H1 (cell line): Measurements from ENCODE around the gene C1orf115. TPM values are rescaled to one million over a fixed set of nuclear protein-coding genes. Genes with fewer than 3 reads are reported as not detected.

Source experiments
- CTCF ChIA-PET: fragments of 300-600 bp; sonication (Branson Sonifier 250); formaldehyde crosslinking; loops from one replicate; lab custom pipeline; 2021; ENCODE audit not compliant: partially characterized antibody; lab: Charles Lee
- POLR2A ChIA-PET: fragments of 300-600 bp; sonication (Branson Sonifier 250); formaldehyde crosslinking; loops from one replicate; lab custom pipeline; 2021; ENCODE audit warnings: inconsistent platforms; ENCODE audit not compliant: partially characterized antibody; lab: Charles Lee
- DNase-seq, 2 experiments: peaks; one replicate each; pipeline versions ENCODE4 v3.0.0 to v3.0.0-alpha.2; 2010 to 2022; ENCODE audit warnings: low spot score in 2 of 2, low read depth in 1 of 2, mixed read lengths in 1 of 2
- FAIRE-seq: peaks from 2 replicates; lab custom pipeline; 2011; peaks lifted over from hg19 to GRCh38; lab: Jason Lieb, UNC
- H2AFZ ChIP-seq: 2 replicates; pipeline ENCODE4 v1.8.1; 2012; ENCODE audit warnings: low read length, inconsistent platforms
- H2AK5ac ChIP-seq: 2 replicates; pipeline ENCODE4 v1.6.1; 2013; ENCODE audit warnings: low read depth, low read length
- H2BK120ac ChIP-seq: replicated peaks from 2 replicates; pipeline ENCODE3; 2013; ENCODE audit warnings: low read depth, low read length, inconsistent platforms
- H2BK12ac ChIP-seq: 2 replicates; pipeline ENCODE4 v1.6.1; 2013; ENCODE audit warnings: low read depth, low read length
- H2BK15ac ChIP-seq: 2 replicates; pipeline ENCODE4 v1.6.1; 2013; ENCODE audit warnings: low read length
- H2BK20ac ChIP-seq: 2 replicates; pipeline ENCODE4 v1.6.1; 2013; ENCODE audit warnings: low read length
- H2BK5ac ChIP-seq: 2 replicates; pipeline ENCODE4 v1.6.1; 2013; ENCODE audit warnings: low read depth, low read length
- H3K14ac ChIP-seq: 2 replicates; pipeline ENCODE4 v1.6.1; 2013; ENCODE audit warnings: inconsistent platforms; ENCODE audit not compliant: insufficient read length
- H3K18ac ChIP-seq: 2 replicates; pipeline ENCODE4 v1.6.1; 2013; ENCODE audit warnings: low read length; ENCODE audit errors: extremely low read depth
- H3K23ac ChIP-seq: 2 replicates; pipeline ENCODE4 v1.6.1; 2013; ENCODE audit warnings: inconsistent platforms; ENCODE audit not compliant: insufficient read length
- H3K23me2 ChIP-seq: 2 replicates; pipeline ENCODE4 v1.6.1; 2013; ENCODE audit warnings: low read depth, low read length
- H3K27ac ChIP-seq: 2 replicates; pipeline ENCODE4 v1.6.1; 2011; ENCODE audit warnings: low read depth, low read length, inconsistent platforms
- H3K27me3 ChIP-seq, 4 experiments: replicated peaks in 1 of 4; 1 replicate in 1 of 4; 2 replicates in 3 of 4; pipeline versions ENCODE4 v1.6.1 to v1.8.1; 2011 to 2013; ENCODE audit warnings: low read length in 3 of 4, mild to moderate bottlenecking in 3 of 4, inconsistent platforms in 2 of 4, mixed read lengths in 2 of 4, moderate library complexity in 1 of 4; ENCODE audit not compliant: control insufficient read depth in 3 of 4, insufficient read depth in 3 of 4; ENCODE audit errors: extremely low read depth in 1 of 4
- H3K36me3 ChIP-seq, 4 experiments: 2 replicates each; pipeline versions ENCODE4 v1.6.1 to v1.8.1; 2011 to 2013; ENCODE audit warnings: mild to moderate bottlenecking in 4 of 4, low read length in 3 of 4, moderate library complexity in 2 of 4, control low read depth in 1 of 4, inconsistent platforms in 1 of 4; ENCODE audit not compliant: insufficient read depth in 4 of 4, control insufficient read depth in 2 of 4
- H3K4ac ChIP-seq: replicated peaks from 2 replicates; pipeline ENCODE3; 2013; ENCODE audit warnings: low read length, low read depth, mixed read lengths, inconsistent platforms; ENCODE audit not compliant: insufficient read length
- H3K4me1 ChIP-seq, 4 experiments: replicated peaks in 1 of 4; 1 replicate in 1 of 4; 2 replicates in 3 of 4; pipeline versions ENCODE4 v1.6.1 to v1.8.1; 2011 to 2013; ENCODE audit warnings: low read length in 3 of 4, inconsistent platforms in 2 of 4, mixed read lengths in 1 of 4; ENCODE audit not compliant: insufficient read depth in 4 of 4, control insufficient read depth in 3 of 4
- H3K4me2 ChIP-seq, 2 experiments: 2 replicates each; pipeline versions ENCODE4 v1.6.1 to v1.8.1; 2011 to 2013; ENCODE audit warnings: low read depth in 2 of 2, low read length in 2 of 2, control low read depth in 1 of 2, inconsistent platforms in 1 of 2, mild to moderate bottlenecking in 1 of 2; ENCODE audit not compliant: insufficient read depth in 1 of 2
- H3K4me3 ChIP-seq, 4 experiments: fragments of 200-600, 300-600 bp in 1 of 4; sonication (generic), shearing (Covaris generic), sonication (Bioruptor Twin) in 1 of 4; 2 replicates each; pipeline versions ENCODE4 v1.5.1 to v1.8.1; 2011 to 2016; ENCODE audit warnings: low read length in 4 of 4, low read depth in 3 of 4, control low read depth in 2 of 4, inconsistent platforms in 2 of 4, mild to moderate bottlenecking in 2 of 4, mixed read lengths in 1 of 4, moderate library complexity in 1 of 4; ENCODE audit not compliant: insufficient read depth in 2 of 4; ENCODE audit errors: extremely low read depth in 1 of 4
- H3K56ac ChIP-seq: replicated peaks from 2 replicates; pipeline ENCODE3; 2013; ENCODE audit warnings: low read depth, mild to moderate bottlenecking, mixed read lengths, low read length, inconsistent platforms; ENCODE audit not compliant: insufficient read length
- H3K79me1 ChIP-seq: 2 replicates; pipeline ENCODE4 v1.6.1; 2013; ENCODE audit warnings: low read depth, low read length, control low read depth
- H3K79me2 ChIP-seq, 2 experiments: 2 replicates each; pipeline versions ENCODE4 v1.6.1 to v1.8.1; 2012 to 2013; ENCODE audit warnings: low read length in 2 of 2, mild to moderate bottlenecking in 2 of 2, inconsistent platforms in 1 of 2; ENCODE audit not compliant: insufficient read depth in 2 of 2, control insufficient read depth in 1 of 2
- H3K9ac ChIP-seq, 4 experiments: replicated peaks in 1 of 4; 1 replicate in 1 of 4; 2 replicates in 3 of 4; pipeline versions ENCODE4 v1.6.1 to v1.8.1; 2011 to 2013; ENCODE audit warnings: low read depth in 3 of 4, low read length in 3 of 4, control low read depth in 2 of 4, mild to moderate bottlenecking in 2 of 4, moderate library complexity in 2 of 4, inconsistent platforms in 1 of 4; ENCODE audit errors: extremely low read depth in 1 of 4
- H3K9me3 ChIP-seq, 2 experiments: 2 replicates each; pipeline versions ENCODE4 v1.6.1 to v1.8.1; 2012 to 2013; ENCODE audit warnings: mild to moderate bottlenecking in 2 of 2, moderate library complexity in 2 of 2, control low read depth in 1 of 2, inconsistent platforms in 1 of 2, low read depth in 1 of 2, low read length in 1 of 2, mixed read lengths in 1 of 2; ENCODE audit not compliant: insufficient read depth in 2 of 2
- H4K20me1 ChIP-seq, 2 experiments: replicated peaks in 1 of 2; 2 replicates each; pipeline versions ENCODE3 to v1.8.1; 2011 to 2013; ENCODE audit warnings: inconsistent platforms in 2 of 2, low read length in 2 of 2, mild to moderate bottlenecking in 1 of 2; ENCODE audit not compliant: insufficient read depth in 2 of 2, control insufficient read depth in 1 of 2
- H4K5ac ChIP-seq: 2 replicates; pipeline ENCODE4 v1.6.1; 2013; ENCODE audit warnings: low read length, low read depth, mixed read lengths, inconsistent platforms; ENCODE audit not compliant: insufficient read length
- H4K8ac ChIP-seq: 2 replicates; pipeline ENCODE4 v1.8.0; 2013; ENCODE audit warnings: mild to moderate bottlenecking, moderate library complexity, low read length, inconsistent platforms; ENCODE audit not compliant: insufficient read depth; ENCODE audit errors: extremely low read depth
- H4K91ac ChIP-seq: replicated peaks from 2 replicates; pipeline ENCODE3; 2013; ENCODE audit warnings: low read length, mixed read lengths, inconsistent platforms; ENCODE audit not compliant: insufficient read length
- ASH2L ChIP-seq: fragments of 200-600, 300-600 bp; sonication (generic); IDR thresholded peaks from one replicate; pipeline ENCODE4 v1.7.1; 2017; ENCODE audit warnings: low read length
- BACH1 ChIP-seq: IDR thresholded peaks from 2 replicates; pipeline ENCODE4 v1.6.1; 2012; ENCODE audit warnings: low read length, improper control_type of control experiment
- CREB1 ChIP-seq: IDR thresholded peaks from 2 replicates; pipeline ENCODE4 v1.6.1; 2012; ENCODE audit warnings: inconsistent platforms
- EP300 ChIP-seq, 2 experiments: IDR thresholded peaks; 1 replicate in 1 of 2; 2 replicates in 1 of 2; pipeline ENCODE4 v1.6.1; 2011 to 2012; ENCODE audit warnings: low read depth in 2 of 2, low read length in 2 of 2, mild to moderate bottlenecking in 2 of 2, borderline replicate concordance in 1 of 2, inconsistent platforms in 1 of 2, moderate library complexity in 1 of 2
- HDAC6 ChIP-seq: IDR thresholded peaks from one replicate; pipeline ENCODE4 v1.7.1; 2012; ENCODE audit warnings: low read depth, mild to moderate bottlenecking, inconsistent platforms, low read length, moderate library complexity
- KDM5A ChIP-seq: fragments of 200-600 bp; IDR thresholded peaks from 2 replicates; pipeline ENCODE4 v1.7.1; 2012; ENCODE audit warnings: mild to moderate bottlenecking, low read length, inconsistent platforms, mixed read lengths
- SRF ChIP-seq: IDR thresholded peaks from 2 replicates; pipeline ENCODE4 v1.6.1; 2011; ENCODE audit warnings: mild to moderate bottlenecking, low read depth, low read length, moderate library complexity
- SUZ12 ChIP-seq: fragments of 200-600 bp; sonication (generic); IDR thresholded peaks from 2 replicates; pipeline ENCODE4 v1.6.1; 2012; ENCODE audit warnings: mild to moderate bottlenecking, inconsistent platforms, low read length, moderate library complexity, mixed read lengths
- TAF1 ChIP-seq: IDR thresholded peaks from 2 replicates; pipeline ENCODE4 v1.6.1; 2011; ENCODE audit warnings: mild to moderate bottlenecking, low read depth, low read length
- YY1 ChIP-seq: IDR thresholded peaks from 2 replicates; pipeline ENCODE4 v1.6.1; 2011; ENCODE audit warnings: low read depth, mild to moderate bottlenecking, low read length
- WGBS, 2 experiments: shearing (Covaris generic) in 1 of 2; methylation state at CpG; one replicate each; pipeline versions ENCODE4 v1.1.6 to v1.1.7; 2013 to 2015; ENCODE audit warnings: low lambda C conversion rate in 2 of 2, mixed read lengths in 2 of 2, inconsistent platforms in 1 of 2, low coverage in 1 of 2, missing lambda C conversion rate in 1 of 2; ENCODE audit not compliant: insufficient replicate concordance in 2 of 2, insufficient coverage in 1 of 2, insufficient read length in 1 of 2; ENCODE audit errors: extremely low coverage in 1 of 2, missing lambda C conversion rate in 1 of 2; 5-methylcytosine and 5-hydroxymethylcytosine counted together
- polyA plus RNA-seq, 7 experiments: library from polyadenylated mRNA; depleted of rRNA in 3 of 7; stranded (reverse) in 5 of 7; unstranded in 2 of 7; fragments of >200 nt in 5 of 7; fragments of 200-250 nt in 2 of 7; gene quantifications; 1 replicate in 5 of 7; 2 replicates in 1 of 7; 4 replicates in 1 of 7; pipeline versions ENCODE4 v1.2.1 to v1.2.3, GENCODE V29; 2011 to 2013; ENCODE audit warnings: missing spikeins in 2 of 7, mixed read lengths in 2 of 7
- total RNA-seq: library from RNA; stranded (reverse); fragmentation: NEBNext Ultra II Directional; extraction: Animal tissue kit (Norgen Biotek cat#: 25700); gene quantifications from 2 replicates; pipeline ENCODE4 v1.2.1, GENCODE V29; 2021
- TF ChIP-seq, protein P1 (sequence below): IDR thresholded peaks from 2 replicates; pipeline ENCODE4 v1.6.1; 2011; ENCODE audit warnings: low read length, improper control_type of control experiment

The C1orf115 gene
- total and polyA plus RNA-seq, 2 of the 8 experiments (the other 6 are each of a cell fraction or from before 2014, with no cell fraction given): 3.5 to 5.6 TPM

- Histone ChIP-seq H3K36me3 (no peaks in the 10 kb centered on the region), H3K23ac (no peak overlapping the region), H3K9me3 (no peaks in the 10 kb centered on the region), H3K9ac (no peak overlapping the region), H2BK5ac (no peak overlapping the region), H3K27ac (no peak overlapping the region), H2BK15ac (no peak overlapping the region), H2BK20ac (no peak overlapping the region), H2BK12ac (peak overlapping the region; percentile 80; the same call in 1 of the 2 replicates), H2AFZ (peak overlapping the region; percentile 49; the same call in 1 of the 2 replicates), H3K79me2 (no peaks in the 10 kb centered on the region), H3K79me1 (no peaks in the 10 kb centered on the region), H4K20me1 (no peaks in the 10 kb centered on the region), H3K4me2 (no peak overlapping the region), H3K14ac (no peak overlapping the region), H3K4ac (no peak overlapping the region), H3K23me2 (no peaks in the 10 kb centered on the region; the same call in 1 of the 2 replicates), H3K56ac (no peak overlapping the region), H3K18ac (no peak overlapping the region), H4K8ac (no peak overlapping the region), H3K4me1 (peaks cover 0 to 2% (median 0%) of the 10 kb centered on the region in 4 experiments; a peak in 1 of 7 replicates), H2BK120ac (no peak overlapping the region), H3K4me3 (no peak overlapping the region), H3K27me3 (no peaks in the 10 kb centered on the region), H4K5ac (no peak overlapping the region), H4K91ac (no peak overlapping the region), H2AK5ac (no peak overlapping the region)
- 88% methylated on average over 7 of the region's 7 CpGs; no CpG with 5 or more reads in 1 of the 2 experiments for WGBS, 2 experiments
- DNase-seq (no peak), FAIRE-seq (no peak)
- CTCF ChIA-PET: interaction anchor here (0.6 to 4.0 kb wide), 24 partner anchors 10 to 525 kb away, joined by 3 to 27 read pairs (median 4); partner anchors contain the start of genes MTARC1 and MTARC2
- POLR2A ChIA-PET: interaction anchor here (1.3 to 2.6 kb wide), 2 partner anchors 9 to 15 kb away, joined by 4 to 14 read pairs; partner anchors contain the start of gene MTARC2
- TF ChIP-seq KDM5A: no peak
- TF ChIP-seq EP300 (IDR thresholded peaks at IDR 0.05; ENCODE audit: borderline replicate concordance in 1 of 2, low read depth in 2 of 2, low read length in 2 of 2): no peak
- no peak for TF ChIP-seq BACH1
- no peak for TF ChIP-seq YY1
- TF ChIP-seq TAF1: no peak
- TF ChIP-seq SUZ12: no peak
- no peak for TF ChIP-seq HDAC6
- no peak for TF ChIP-seq SRF
- TF ChIP-seq ASH2L: no peak
- no peak for TF ChIP-seq CREB1
- TF ChIP-seq, protein P1, sequence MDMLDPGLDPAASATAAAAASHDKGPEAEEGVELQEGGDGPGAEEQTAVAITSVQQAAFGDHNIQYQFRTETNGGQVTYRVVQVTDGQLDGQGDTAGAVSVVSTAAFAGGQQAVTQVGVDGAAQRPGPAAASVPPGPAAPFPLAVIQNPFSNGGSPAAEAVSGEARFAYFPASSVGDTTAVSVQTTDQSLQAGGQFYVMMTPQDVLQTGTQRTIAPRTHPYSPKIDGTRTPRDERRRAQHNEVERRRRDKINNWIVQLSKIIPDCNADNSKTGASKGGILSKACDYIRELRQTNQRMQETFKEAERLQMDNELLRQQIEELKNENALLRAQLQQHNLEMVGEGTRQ: no peak
Observed at GRCh38 chr1:220732621-220733020, 42.5 kb downstream of the C1orf115 start.
